UCSD-AML1 (cell line): ENCODE measurements around the gene HSD11B1.

Source experiments
- DNase-seq: peaks from one replicate; lab custom pipeline; 2025; ENCODE audit not compliant: unreplicated experiment; lab: John Stamatoyannopoulos, UW

HSD11B1 gene

DNA sequence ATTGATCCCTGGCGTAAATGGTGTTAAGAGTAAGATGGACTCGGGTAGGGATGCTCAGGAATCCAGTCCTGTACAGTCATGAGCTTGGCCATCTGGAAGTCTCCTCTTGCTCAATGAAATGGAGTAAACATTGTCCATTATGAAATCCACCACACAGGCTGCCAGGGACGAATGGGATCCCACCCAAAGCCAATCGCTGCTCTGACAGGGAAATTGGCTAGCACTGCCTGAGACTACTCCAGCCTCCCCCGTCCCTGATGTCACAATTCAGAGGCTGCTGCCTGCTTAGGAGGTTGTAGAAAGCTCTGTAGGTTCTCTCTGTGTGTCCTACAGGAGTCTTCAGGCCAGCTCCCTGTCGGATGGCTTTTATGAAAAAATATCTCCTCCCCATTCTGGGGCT lies at the start of gene HSD11B1:
Gene HSD11B1, plus strand, starts transcription at position 263 of the 400 bp plus-strand sequence. Its CDS starts 97 bp downstream, at position 360.
- no peak for DNase-seq

DNA sequence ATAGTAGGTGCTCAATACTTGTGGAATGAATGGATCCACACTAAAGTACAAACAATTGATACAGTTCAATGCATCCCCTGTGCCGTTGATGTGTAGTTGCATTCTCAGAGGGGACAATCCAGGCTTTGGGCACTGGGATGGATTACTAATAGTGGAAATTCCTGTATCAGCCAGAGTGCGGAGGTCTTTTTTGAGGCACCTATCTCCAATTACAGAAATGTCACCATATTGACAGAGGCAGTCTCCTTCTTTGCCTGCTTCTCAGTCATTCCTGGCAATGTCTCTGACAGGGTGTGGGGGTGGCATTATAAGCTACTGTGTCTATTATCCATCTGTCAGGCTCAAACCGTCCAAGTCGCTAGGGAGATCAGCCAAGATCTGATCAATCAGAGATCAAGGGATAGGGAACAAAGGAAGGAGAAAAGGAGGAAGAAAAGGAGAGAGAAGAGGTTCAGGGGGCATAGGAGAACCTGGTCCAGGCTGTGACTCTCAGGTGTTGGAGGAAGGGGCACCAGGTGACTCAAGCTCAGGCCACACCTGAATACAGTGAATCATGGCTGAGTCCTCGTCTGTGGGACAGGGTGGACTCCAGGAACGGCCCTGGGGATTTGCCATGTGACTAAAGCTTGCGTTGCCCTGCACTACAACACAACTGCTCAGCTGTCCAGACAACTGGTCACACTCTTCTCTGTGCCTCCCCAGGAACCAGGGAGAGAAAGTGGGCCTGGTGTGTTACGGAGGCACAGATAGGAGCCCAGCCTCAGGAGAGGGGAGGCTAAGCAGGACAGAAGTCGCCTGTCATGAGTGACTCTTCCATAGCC lies 49.0 kb upstream of the HSD11B1 start:
- no peak for DNase-seq

DNA sequence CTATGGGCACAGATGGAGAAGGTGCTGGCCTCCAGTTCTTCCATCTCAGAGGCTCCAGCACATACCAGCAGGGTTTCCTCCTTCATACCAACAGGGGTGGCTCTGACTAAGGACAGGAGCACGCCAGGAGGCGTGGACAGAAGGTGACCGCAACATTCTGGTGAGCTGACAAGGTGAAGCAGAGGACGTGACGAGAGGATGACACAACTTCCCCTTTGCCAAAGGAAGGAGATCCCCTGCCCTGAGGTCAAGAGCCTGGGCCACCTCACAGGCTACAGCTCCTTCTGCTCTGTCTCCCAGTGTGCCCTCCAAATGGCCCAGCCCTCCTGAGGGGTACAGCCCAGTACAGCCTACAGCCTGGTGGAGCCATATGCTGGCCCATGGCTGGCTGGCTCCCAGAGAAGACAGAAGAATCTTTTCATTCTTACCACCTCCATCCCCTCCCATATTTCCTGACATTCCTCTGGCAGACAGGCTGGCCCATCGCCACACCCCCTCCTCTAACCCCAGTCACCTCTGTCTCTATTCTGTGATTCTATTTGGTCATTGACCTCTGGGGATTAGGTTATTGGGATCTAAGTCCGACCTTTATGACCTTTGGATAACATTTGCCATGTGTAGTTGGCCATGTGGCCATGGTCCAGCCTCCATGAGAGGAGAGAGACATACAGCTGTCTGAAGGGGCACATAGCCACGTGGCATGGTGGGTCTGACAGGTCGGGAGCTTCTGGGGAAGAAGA lies 47.3 kb upstream of the HSD11B1 start:
- no peak for DNase-seq

DNA sequence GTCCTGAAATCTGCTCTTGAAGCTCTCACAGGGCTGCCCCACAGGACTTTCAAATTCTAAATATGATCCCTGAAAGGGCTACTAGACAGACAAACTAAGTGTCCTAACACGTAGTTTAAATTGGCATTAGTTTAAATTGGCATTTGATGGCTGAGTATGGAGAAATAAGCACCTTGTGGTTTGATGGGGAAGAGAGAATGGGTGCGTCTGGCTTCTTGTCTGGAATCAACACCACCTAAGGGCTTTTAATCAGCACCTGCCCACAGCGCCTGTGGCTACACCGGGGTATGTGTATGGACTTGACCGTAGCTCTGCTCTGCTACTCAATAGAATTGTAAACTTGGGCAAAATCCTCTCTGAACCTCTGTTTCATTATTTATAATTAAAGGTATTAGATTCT lies 46.7 kb upstream of the HSD11B1 start:
- DNase-seq = no peak

DNA sequence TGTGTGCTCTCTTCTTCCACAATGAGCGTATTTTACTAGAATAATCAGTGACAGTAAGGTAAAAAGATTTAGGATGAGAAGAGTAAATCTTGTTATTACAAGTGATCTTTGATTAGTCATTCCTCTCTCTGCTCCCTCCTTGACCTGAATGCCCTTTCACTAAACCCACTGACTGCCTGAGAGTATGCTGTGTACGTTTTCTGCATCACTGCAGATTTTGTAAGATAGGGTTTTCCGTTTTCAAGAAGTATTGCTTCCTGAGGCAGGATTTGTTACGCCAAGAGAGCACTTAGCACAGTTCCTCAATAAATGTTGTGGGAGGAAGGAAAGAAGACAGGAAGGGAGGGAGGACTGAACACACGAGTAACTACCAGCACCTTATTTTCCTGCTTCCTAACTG lies 44.7 kb upstream of the HSD11B1 start:
- DNase-seq = no peak

DNA sequence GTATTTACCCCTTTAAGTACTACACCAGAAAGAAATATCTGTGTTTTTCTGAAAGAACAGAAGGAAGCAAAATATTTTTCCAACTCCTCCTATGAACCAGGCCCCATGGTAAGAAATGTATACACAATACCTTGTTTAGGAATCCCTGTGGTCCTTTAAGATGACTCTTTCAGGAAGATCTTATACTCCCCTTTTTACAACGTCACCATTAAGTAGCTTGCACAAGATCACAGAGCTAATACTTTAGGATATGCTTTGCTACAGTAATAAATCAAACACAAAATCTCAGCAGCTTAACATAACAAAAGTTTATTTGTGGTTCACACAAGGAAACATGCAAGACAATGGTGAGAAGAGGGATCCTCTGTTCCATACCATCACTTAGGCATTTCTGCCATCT lies 43.6 kb upstream of the HSD11B1 start:
- no peak for DNase-seq

DNA sequence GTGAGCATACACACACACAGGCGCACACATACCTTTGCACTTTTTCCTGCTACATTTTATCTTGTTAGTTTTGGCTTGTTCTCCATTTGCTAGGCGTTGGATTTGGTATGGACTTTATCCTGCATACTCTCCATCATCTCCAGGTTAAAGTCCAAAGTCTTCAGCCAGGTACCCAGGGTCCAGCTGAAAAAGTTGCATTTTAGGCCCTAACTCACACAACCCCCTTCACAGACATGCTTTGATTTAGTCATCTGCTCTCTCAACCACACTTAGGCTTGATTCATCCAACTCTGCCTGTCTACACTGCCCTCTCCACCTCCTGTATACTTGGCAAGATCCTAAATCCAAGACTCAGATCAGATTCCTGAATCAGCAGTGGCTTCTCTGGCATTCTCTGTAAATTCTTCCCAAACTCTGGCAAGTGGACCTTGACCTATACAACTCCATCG lies 41.7 kb upstream of the HSD11B1 start:
- no peak for DNase-seq

DNA sequence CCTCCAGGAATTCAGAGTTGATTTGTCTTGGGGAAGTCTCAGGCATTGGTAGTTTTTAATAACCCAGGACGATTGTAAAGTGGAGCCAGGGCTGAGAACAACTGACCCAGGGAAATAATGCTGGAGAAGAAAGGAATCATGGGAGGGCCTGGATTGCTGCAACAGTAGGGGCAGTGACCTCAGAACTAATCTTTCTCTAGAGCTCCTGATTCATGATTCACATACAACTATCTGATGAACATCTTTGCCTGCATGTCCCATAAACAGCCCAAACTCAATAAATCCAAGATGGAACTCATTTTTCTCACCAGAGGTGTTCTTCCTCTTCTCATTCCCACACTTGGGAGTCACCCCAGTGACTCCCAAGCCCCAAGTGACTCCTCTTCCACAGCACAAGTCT lies 37.5 kb upstream of the HSD11B1 start:
- no peak for DNase-seq

DNA sequence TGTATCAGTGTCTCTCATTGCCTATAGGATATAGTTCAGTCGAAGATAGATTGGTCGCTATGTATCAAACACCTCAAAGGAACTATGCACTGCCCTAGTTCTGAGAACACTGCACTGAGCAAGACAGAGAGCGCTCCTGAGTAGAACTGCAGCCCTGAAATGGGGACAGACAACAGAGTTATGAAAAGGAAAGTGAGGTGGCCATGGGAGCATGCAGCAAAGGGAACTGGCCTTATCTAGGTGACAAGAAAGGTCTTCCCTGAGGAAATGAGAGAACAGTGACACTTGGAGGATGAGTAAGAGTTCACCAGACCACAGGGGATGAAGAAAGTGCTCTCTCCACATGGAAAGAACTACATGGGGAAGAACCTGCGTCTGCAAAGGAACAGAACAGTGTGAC lies 36.9 kb upstream of the HSD11B1 start:
- DNase-seq = no peak

DNA sequence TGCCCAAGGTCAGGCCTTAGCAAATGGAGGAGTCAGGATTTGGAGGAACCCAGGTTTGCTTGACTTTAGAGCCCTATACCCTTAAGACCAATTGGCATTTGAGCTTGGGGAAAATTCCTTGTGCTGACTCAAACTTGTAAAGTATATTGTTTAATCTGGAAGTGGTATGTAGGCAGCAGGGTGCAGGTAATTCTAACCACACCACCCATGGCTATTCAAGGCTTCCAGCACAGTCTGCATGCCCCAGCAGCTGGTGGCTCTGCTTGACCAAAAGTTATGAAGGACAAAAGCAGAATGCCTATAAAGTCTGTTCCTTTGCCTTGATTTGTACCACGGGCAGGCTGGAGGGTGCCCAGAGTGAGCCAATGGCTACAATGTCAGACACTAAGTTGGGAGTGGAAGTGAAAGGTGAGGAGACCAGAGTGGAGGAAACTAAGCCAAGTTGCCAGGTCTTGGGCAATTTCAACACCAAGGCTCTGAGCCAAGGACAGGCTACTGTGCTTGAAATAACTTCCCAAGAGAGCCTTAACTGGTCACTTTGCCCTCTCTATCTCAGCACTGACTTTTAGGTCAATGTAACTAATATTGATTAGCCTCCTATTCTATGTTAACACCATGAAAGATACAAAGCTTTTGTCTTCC lies 34.1 kb upstream of the HSD11B1 start:
- DNase-seq = no peak

DNA sequence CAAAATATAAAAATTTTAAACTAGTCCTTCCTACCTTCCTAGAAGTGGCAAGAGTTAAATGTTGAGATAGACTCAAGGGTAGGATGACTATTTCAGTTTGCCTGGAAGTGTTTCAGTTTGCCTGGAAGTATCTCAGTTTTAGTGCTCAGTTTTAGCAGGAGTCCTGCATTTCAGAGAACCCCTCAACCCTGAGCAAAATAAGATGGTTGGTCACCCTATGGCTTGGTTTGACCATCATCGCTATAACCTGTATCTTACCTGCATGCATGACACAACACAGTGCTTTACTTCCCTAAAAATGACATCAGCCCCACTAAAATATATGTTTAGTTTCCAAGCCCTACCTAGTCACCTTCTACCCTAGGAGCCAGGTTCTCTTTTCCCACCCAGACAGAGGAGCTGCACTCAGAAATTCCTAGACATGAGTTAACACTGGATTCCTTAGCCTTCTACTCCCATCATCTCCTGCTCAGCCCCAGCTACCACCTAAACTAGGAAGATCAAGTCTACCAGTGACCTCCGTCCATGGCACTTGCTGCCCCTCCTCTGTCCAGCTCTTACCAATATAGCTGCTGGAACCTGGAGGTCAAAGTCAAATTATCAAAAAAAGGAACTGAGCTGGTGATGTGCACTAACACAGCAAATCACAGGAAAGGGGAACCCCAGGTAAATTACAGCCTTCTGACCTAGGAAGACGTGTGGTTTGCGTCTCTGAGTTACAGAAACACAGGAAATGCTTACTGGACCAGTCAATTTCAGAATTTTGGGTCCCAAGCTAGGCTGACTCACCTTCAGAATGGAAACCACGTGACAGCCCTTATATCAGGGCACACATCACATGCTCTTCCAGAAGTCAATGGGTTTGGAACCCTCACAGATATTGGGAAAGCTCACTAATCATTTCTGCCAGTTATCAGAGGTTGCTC lies 31.7 kb upstream of the HSD11B1 start:
- no peak for DNase-seq

DNA sequence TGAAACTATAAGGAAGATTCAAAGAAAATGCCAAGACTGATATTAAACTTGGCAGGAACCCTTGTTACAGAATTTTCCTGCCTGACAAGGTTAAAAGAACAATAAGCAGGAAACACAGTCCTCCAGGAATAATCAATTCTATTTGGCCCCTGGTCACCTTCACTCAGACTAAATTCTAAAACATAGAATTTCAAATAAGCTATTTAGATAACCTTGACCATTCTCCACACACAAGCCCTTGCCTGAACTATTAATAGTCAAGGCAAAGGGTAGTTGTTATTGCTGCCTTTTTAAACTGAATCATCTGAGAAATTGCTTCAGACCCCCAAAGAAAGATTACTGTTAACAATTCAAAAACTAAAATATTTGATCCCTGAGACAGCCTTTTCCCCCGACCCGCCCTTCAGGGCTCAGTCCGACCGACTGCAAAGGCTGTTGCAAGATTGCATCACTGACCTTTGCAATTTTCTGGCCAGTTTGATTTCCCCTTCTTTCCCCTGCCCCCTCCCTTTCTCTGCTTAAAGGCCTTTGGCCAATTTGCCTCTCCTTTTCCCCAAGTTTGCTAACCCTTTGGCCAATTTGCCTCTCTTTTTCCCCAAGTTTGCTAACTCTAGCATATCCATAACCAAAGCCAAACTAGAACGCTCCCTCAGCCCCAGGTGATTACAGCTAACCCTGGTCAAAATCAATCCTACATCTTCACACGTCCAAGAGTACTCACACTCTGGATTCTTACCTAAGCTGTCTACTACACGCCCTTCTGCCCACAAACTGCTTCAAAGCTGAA lies 30.8 kb upstream of the HSD11B1 start:
- DNase-seq = no peak

DNA sequence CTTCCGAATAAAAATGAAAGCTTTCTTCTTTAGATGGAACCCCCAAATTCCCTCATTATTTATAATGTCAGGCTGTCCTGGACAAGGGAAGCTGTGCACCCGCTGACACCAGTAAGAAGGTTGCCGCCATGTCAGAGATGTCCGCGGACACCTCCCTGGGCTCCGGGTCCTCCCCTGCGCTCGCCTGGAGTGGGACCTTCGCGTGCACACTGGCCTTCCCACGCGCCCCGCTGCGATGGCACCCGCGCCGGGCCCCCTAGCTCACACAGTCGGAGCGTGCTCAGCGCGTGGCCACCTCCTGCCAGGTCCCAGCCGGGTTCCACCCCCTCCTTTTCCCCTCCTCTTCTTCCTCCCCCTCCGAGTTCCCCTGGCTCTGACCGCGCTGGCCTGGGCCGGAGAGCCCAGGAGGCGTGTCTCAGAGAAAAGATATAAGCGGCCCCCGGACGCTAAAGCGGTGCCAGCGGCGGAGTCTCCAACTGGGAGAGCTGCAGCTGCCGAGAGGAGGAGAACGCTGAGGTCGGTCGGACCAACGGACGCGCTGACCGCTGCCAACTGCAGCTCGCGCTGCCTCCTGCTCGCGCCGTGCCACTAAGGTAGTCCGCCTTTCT lies 29.6 kb upstream of the HSD11B1 start, which contains the start of gene G0S2:
Gene G0S2, plus strand, starts transcription at position 456 of the 608 bp plus-strand sequence. CDS start 273 bp downstream, outside the sequence.
- DNase-seq = no peak

DNA sequence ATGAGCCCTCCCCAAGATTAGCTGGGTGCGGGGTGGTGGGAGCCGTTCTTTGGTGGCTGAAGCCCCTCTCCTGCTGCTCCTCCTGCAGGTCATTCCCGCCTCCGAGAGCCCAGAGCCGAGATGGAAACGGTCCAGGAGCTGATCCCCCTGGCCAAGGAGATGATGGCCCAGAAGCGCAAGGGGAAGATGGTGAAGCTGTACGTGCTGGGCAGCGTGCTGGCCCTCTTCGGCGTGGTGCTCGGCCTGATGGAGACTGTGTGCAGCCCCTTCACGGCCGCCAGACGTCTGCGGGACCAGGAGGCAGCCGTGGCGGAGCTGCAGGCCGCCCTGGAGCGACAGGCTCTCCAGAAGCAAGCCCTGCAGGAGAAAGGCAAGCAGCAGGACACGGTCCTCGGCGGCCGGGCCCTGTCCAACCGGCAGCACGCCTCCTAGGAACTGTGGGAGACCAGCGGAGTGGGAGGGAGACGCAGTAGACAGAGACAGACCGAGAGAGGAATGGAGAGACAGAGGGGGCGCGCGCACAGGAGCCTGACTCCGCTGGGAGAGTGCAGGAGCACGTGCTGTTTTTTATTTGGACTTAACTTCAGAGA lies 29.0 kb upstream of the HSD11B1 start:
- DNase-seq = no peak

DNA sequence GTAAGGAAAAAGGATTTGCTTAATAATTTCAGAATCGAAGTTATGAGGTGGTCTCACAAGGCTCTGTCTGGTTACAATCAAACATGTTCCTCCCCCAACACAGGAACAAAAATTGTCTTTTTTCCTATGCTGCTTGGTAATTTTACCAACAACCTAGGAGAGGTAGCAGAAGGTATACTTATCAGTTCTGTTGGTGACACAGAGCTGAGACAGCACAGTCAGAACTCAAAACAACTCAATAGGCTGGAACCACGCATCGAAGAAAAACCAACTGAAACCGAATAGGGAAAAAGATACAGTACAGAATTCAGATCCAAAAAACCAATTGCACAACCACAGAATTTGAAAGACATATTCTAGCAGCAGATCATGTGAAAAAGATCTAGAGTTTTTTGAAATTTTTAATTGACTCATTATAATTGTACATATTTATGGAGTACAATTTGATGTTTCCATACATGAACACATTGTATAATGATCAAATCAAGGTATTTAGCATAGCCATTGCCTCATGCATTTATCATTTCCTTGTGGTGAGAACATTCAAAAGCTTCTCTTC lies 25.6 kb upstream of the HSD11B1 start:
- DNase-seq = no peak

DNA sequence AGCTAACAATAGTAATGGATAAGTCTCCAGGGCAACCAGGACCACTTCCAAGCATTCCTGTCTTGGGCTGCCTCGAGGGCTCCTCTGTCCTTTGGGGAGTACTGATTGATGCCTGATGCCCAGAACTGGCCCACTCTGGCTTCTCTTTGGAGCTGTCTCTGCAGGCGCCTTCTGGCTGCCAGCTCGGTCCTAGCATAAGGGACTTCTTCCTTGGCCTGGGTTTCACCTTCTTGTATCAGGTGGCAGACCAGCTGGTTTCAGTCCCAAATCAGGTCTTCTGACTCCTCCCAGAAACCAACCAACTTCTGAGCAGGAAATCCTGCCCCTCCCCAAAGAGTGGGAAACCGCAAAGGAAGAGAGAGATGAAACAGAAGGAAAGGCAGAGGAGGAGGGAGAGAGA lies 18.8 kb upstream of the HSD11B1 start:
- no peak for DNase-seq

DNA sequence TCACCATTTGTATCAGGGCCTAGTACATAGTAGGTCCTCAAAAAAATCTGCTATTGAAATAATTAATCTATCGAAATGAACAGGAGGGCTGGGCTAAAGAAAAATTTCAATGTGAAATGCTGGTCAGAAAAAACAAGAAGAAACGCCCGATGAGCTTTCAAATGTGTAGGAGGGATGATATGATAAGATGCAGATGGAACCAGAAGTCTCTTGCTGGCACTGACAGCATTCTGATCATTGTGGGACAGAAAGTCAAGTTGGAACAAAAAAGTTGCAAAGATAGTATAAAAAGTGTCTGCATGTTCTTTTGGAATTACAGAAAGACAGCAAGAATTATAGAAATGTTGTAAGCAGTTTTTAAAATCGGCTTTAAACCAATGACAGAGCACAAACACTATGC lies 18.3 kb upstream of the HSD11B1 start:
- DNase-seq = no peak

DNA sequence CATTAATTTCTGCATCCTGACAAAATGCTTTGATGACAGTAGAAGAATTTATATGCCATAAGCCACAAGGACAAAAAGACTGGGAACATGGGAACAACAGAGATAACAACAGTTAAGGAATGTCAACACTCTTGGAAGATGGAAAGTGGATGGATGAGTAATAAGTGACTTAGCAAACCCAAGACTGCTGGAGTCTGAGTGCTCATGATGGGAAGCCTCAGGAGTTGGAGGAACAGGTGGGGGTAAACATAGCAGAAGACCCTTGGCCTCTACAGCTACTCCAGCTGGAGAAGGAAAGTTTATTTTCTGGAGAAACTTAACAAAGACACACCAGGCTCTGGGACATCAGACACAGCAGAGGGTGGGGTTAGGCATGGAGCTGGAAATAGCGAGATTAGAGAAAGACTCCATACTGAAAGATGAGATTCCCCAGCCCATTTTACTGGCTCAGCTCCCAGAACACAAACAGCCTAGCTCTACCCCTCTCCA lies 15.9 kb upstream of the HSD11B1 start:
- no peak for DNase-seq

DNA sequence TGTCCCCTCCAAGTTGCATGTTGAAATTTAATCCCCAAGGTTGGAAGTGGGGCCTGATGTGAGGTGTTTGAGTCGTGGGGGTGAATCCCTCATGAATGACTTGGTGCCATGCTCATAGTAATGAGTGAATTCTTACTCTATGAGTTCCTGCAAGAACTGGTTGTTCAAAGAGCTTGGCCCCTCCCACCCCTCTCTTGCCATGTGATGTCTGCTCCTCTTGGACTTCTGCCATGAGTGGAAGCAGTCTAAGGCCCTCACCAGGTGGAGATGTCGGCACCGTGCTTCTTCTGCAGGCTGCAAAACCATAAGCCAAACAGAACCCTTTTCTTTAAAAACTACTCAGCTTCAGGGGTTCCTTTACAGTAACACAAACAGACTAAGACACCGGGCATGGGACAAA lies 15.2 kb upstream of the HSD11B1 start:
- DNase-seq = no peak
